C4-2B (cell line): ENCODE results near the gene NHERF1.

Experiments used
- CTCF ChIP-seq: fragments of 450-650 bp; conservative IDR thresholded peaks from 2 replicates; pipeline ENCODE4 v1.5.1; 2017; ENCODE audit warnings: mild to moderate bottlenecking
- ZFX ChIP-seq: fragments of 450-650 bp; IDR thresholded peaks from 2 replicates; pipeline ENCODE4 v1.6.1; 2017

DNA sequence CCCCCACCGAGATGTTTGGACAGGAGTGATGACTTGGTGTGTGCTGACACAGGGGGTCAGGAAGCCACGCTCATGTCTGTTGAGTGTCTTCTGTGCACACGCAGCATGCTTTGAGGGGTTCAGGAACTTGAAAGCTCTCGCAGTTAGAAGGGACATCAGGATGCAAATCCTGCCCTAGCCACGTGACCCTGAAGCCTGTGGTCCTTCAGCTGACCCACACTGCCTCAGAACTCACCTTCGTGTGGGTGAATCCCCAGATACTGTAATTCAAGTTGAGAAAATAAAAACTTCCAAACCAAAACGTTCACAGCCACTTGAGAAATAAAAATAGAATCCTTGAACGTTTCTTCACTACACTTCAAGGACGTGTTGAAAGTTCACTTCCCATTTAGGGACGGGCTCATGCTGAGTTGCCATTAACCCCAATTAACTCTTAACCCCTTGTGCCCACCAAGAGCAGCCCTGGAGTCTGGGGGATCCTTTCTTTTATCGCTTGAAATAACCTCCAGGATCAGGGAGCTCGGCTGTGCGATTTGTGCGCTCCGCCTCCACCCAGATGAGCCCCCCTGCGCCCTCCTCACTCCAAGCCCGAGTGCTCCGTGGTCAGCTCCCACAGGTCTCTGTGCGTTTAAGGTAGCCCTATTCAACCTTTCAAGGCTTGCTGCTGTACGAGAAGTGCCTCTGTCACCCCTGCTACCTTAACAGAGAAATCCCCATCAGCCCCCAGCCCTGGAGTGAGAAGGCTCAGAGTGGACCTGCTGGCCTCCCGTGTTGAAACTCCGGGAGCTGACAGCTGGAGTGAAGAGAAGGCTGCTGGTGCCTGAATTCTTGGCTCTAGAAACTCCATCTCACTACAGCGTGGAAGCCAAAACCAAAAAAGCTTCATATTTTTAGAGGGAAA is 63.9 kb downstream of the NHERF1 start:
- TF ChIP-seq CTCF (no peak), ZFX (no peak)
